ENCODE data around the gene WDR75.

Gene WDR75

GRCh38 chr2:189477756-189478155 lies 36.5 kb downstream of the WDR75 start:
- TF ChIP-seq TAF1 (IDR thresholded peaks at IDR 0.05; ENCODE audit: borderline replicate concordance, insufficient read depth, low read length) (no peak), FOXP2 (optimal IDR thresholded peaks at IDR 0.05; ENCODE audit: borderline replicate concordance, extremely low read depth, extremely low read length, insufficient read depth) (no peak), POLR2AphosphoS5 (IDR thresholded peaks at IDR 0.05; ENCODE audit: low read depth, low read length) (no peak), SIN3A (IDR thresholded peaks at IDR 0.05; ENCODE audit: borderline replicate concordance, insufficient read depth, low read length) (no peak), REST (IDR thresholded peaks at IDR 0.05; ENCODE audit: insufficient read depth in 1 of 2, low read depth in 2 of 2, low read length in 2 of 2) (no peak)

DNA sequence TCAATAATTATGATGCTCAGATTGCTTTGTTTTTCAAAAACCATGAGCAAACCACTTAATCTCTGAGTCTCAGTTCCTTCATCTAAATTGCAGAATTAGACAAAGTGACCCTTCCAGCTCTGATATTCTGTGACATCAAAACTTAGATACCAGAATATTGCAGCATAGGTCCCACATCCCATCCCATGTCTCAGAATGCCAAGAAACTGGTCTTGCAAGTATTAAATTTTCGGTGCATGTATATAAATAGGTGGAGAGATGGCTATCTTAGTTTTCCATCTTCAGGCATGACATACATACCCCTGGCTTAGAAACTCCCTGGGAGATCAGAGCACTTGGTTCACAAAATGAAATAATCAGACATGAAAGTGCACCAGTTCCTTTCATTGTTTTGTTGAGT lies 39.8 kb downstream of the WDR75 start:
- TF ChIP-seq SIN3A (IDR thresholded peaks at IDR 0.05; ENCODE audit: borderline replicate concordance, insufficient read depth, low read length), result no peak
- no peak for TF ChIP-seq REST (IDR thresholded peaks at IDR 0.05; ENCODE audit: insufficient read depth in 1 of 2, low read depth in 2 of 2, low read length in 2 of 2)
- no peak for TF ChIP-seq TAF1 (IDR thresholded peaks at IDR 0.05; ENCODE audit: borderline replicate concordance, insufficient read depth, low read length)

DNA sequence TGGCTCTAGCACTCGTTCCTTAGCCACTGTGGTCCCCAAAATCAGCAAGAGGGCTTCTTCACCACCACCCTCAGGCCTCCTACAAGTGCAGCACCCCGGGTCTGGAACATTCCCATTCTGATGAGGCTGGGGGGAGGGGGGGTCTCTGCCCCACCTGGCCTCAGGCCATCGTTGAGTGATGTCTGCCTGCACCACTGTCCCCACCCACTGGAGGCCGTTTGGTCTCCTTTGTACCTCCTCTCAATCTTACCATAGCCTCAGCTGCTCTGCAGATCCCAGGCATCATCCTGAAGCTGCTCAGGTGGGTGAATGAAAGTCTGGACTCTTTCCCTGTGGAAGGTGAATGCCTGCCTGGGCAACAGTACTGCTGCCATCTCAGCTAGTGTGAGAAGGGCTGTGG lies 42.3 kb downstream of the WDR75 start:
- TF ChIP-seq FOXP2 (optimal IDR thresholded peaks at IDR 0.05; ENCODE audit: borderline replicate concordance, extremely low read depth, extremely low read length, insufficient read depth) (no peak), REST (IDR thresholded peaks at IDR 0.05; ENCODE audit: insufficient read depth in 1 of 2, low read depth in 2 of 2, low read length in 2 of 2) (no peak), POLR2AphosphoS5 (IDR thresholded peaks at IDR 0.05; ENCODE audit: low read depth, low read length) (no peak), TAF1 (IDR thresholded peaks at IDR 0.05; ENCODE audit: borderline replicate concordance, insufficient read depth, low read length) (no peak), SIN3A (IDR thresholded peaks at IDR 0.05; ENCODE audit: borderline replicate concordance, insufficient read depth, low read length) (no peak)

DNA sequence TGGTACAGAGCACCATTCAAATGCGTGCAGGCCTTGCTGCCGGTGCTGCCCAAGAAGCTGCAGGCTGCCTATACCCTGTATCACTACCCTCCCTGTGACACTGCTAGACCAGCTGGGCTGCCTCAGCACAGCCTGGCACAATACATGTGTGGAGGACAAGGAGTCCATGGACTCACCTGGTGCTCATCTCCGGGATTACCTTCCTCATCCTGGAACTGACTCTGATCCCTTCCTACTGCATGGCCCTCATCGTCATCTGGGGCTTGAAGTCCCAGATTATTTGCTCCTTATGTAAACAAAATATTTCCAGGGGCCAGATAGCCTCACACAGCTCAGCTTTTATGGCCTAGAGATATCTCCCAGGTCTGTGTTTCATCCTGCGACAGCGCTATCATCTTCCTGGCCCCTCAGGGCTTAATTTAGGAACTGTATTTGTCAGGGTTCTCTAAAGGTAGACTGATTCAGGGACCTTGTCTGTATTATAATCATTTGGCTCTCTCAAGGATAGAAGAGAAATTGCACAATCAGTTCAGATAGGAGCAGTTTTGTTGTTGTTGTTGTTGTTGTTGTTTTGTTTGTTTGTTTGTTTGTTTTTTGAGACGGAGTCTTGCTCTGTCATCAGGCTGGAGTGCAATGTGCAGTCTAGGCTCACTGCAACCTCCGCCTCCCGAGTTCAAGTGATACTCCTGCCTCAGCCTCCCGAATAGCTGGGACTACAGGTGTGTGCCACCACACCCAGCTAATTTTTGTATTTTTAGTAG lies 42.9 kb downstream of the WDR75 start:
- no peak for TF ChIP-seq SIN3A (IDR thresholded peaks at IDR 0.05; ENCODE audit: borderline replicate concordance, insufficient read depth, low read length)
- no peak for TF ChIP-seq TAF1 (IDR thresholded peaks at IDR 0.05; ENCODE audit: borderline replicate concordance, insufficient read depth, low read length)
- no peak for TF ChIP-seq POLR2AphosphoS5 (IDR thresholded peaks at IDR 0.05; ENCODE audit: low read depth, low read length)
- no peak for TF ChIP-seq FOXP2 (optimal IDR thresholded peaks at IDR 0.05; ENCODE audit: borderline replicate concordance, extremely low read depth, extremely low read length, insufficient read depth)
- TF ChIP-seq REST (IDR thresholded peaks at IDR 0.05; ENCODE audit: insufficient read depth in 1 of 2, low read depth in 2 of 2, low read length in 2 of 2), result no peak
